ENCODE measurements around the gene PDE7B. TPM values are rescaled to one million over a fixed set of nuclear protein-coding genes. Genes with fewer than 3 reads are reported as not detected.

PDE7B gene
- total and polyA plus RNA-seq, 2 of the 4 experiments (the other 2 are of a cell fraction), result 7.8 to 12.4 TPM

DNA sequence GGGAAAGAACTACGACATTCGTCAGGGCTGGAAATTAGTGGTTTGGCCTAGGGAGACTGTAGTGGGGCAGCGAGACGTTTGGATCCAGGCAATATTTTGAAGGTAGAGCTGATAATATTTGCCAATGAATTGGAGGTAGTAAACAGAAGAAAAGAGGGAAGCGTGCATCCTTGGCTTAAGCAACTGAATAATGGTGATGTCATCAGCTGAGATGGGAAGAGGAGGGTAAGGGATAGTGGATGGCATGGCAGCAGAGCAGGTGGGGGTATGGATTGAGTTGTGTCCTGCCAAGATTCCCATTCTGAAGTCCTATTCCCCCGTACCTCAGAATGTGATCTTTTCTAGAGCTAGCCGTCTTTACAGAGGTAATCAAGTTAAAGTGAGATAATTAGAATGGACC is 119.2 kb downstream of the PDE7B start:
- BruUV-seq (replicated peaks), result no TSS peak
- H4K8ac ChIP-seq (ENCODE audit: low read depth in 2 of 2, low read length in 2 of 2), result no peak overlapping the region
- CTCF ChIA-PET, result no interaction called here

More for the DNA sequence above, 119.2 kb downstream of the PDE7B start:
- Histone ChIP-seq H2BK5ac (ENCODE audit: low read depth, low read length, poor library complexity, severe bottlenecking) (no peak overlapping the region), H3K27ac (ENCODE audit: insufficient read depth, low read length) (no peak overlapping the region), H3K18ac (ENCODE audit: low read depth, low read length) (no peak overlapping the region), H2BK20ac (ENCODE audit: low read depth, low read length) (no peak overlapping the region), H2AK5ac (ENCODE audit: low read depth, low read length) (no peak overlapping the region), H2BK15ac (ENCODE audit: low read depth, low read length) (no peak overlapping the region), H2AFZ (replicated peaks; ENCODE audit: low read length, poor library complexity) (no peak overlapping the region), H3K4me3 (ENCODE audit: insufficient read depth, low read depth, low read length) (no peak overlapping the region), H3K9me1 (ENCODE audit: insufficient read depth, low read length) (peaks cover 3% of the 10 kb centered on the region; the same call in 1 of the 2 replicates), H3K56ac (ENCODE audit: extremely low read depth, insufficient read depth, low read length) (no peak overlapping the region), H3K4me1 (ENCODE audit: control insufficient read depth, insufficient read depth, low read length) (peaks cover 2% of the 10 kb centered on the region; the same call in 1 of the 2 replicates), H3K14ac (replicated peaks; ENCODE audit: low read depth, low read length) (no peak overlapping the region), H3K4me2 (ENCODE audit: low read depth, low read length) (no peak overlapping the region), H4K20me1 (ENCODE audit: insufficient read depth, low read length) (no peaks in the 10 kb centered on the region), H2BK120ac (ENCODE audit: low read depth, low read length) (no peak overlapping the region), H2AK9ac (replicated peaks; ENCODE audit: low read depth, low read length, poor library complexity) (no peak overlapping the region), H3K27me3 (ENCODE audit: control insufficient read depth, insufficient read depth, low read length) (no peaks in the 10 kb centered on the region), H4K91ac (ENCODE audit: insufficient read depth, low read depth, low read length) (no peak overlapping the region), H3K9ac (ENCODE audit: low read depth, low read length) (no peak overlapping the region), H3K23ac (ENCODE audit: low read depth, low read length) (no peak overlapping the region), H3K9me3 (ENCODE audit: control insufficient read depth, insufficient read depth, low read length) (no peaks in the 10 kb centered on the region), H4K5ac (ENCODE audit: low read depth, low read length) (no peak overlapping the region), H3K79me1 (ENCODE audit: low read depth in 1 of 2, low read length in 2 of 2) (peaks cover 2 to 6% of the 10 kb centered on the region in 2 experiments; a peak in 3 of 4 replicates), H3K36me3 (ENCODE audit: control insufficient read depth, insufficient read depth, low read length) (peaks cover 4% of the 10 kb centered on the region; the same call in 1 of the 2 replicates), H3K4ac (ENCODE audit: low read depth, low read length) (no peak overlapping the region)
- DNase-seq, result no peak
- intact Hi-C loops (cut with micrococcal nuclease) (no loop called here), in situ Hi-C loops (cut with MboI; ENCODE audit: low sequenced_read_pairs) (no loop called here), dilution Hi-C loops (cut with HindIII; ENCODE audit: low sequenced_read_pairs, unreplicated experiment) (no loop called here)
- POLR2A ChIA-PET (ENCODE audit: unreplicated experiment), result no interaction called here
- 100% methylated on average over 5 of the region's 7 CpGs; no CpG with 5 or more reads in 1 of the 2 experiments for WGBS, 2 experiments (ENCODE audit: extremely low coverage in 2 of 2, insufficient read length in 1 of 2)
- ATAC-seq (ENCODE audit: low read depth), result no peak
- TF ChIP-seq RCOR1 (IDR thresholded peaks at IDR 0.05; ENCODE audit: insufficient replicate concordance, low read length), result no peak
- TF ChIP-seq SMC3 (IDR thresholded peaks at IDR 0.05; ENCODE audit: low read depth, low read length), result no peak
- TF ChIP-seq, protein P1, sequence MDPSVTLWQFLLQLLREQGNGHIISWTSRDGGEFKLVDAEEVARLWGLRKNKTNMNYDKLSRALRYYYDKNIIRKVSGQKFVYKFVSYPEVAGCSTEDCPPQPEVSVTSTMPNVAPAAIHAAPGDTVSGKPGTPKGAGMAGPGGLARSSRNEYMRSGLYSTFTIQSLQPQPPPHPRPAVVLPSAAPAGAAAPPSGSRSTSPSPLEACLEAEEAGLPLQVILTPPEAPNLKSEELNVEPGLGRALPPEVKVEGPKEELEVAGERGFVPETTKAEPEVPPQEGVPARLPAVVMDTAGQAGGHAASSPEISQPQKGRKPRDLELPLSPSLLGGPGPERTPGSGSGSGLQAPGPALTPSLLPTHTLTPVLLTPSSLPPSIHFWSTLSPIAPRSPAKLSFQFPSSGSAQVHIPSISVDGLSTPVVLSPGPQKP (IDR thresholded peaks at IDR 0.05; ENCODE audit: borderline replicate concordance, low read depth, low read length), result no peak
- TF ChIP-seq RFX5 (IDR thresholded peaks at IDR 0.05; ENCODE audit: low read depth, low read length), result no peak
- no peak for TF ChIP-seq MXI1 (IDR thresholded peaks at IDR 0.05; ENCODE audit: borderline replicate concordance, low read depth, low read length)
- TF ChIP-seq MAZ (IDR thresholded peaks at IDR 0.05; ENCODE audit: borderline replicate concordance, low read depth, low read length), result no peak
- no peak for TF ChIP-seq CEBPB (IDR thresholded peaks at IDR 0.05; ENCODE audit: low read depth, low read length)
- no peak for TF ChIP-seq POLR2A (IDR thresholded peaks at IDR 0.05; ENCODE audit: low read depth, low read length)
- TF ChIP-seq RAD21 (IDR thresholded peaks at IDR 0.05; ENCODE audit: low read length), result no peak
- TF ChIP-seq, protein P2, sequence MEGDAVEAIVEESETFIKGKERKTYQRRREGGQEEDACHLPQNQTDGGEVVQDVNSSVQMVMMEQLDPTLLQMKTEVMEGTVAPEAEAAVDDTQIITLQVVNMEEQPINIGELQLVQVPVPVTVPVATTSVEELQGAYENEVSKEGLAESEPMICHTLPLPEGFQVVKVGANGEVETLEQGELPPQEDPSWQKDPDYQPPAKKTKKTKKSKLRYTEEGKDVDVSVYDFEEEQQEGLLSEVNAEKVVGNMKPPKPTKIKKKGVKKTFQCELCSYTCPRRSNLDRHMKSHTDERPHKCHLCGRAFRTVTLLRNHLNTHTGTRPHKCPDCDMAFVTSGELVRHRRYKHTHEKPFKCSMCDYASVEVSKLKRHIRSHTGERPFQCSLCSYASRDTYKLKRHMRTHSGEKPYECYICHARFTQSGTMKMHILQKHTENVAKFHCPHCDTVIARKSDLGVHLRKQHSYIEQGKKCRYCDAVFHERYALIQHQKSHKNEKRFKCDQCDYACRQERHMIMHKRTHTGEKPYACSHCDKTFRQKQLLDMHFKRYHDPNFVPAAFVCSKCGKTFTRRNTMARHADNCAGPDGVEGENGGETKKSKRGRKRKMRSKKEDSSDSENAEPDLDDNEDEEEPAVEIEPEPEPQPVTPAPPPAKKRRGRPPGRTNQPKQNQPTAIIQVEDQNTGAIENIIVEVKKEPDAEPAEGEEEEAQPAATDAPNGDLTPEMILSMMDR (conservative IDR thresholded peaks at IDR 0.05; ENCODE audit: low read depth, low read length), result no peak
- TF ChIP-seq MAFK (IDR thresholded peaks at IDR 0.05; ENCODE audit: low read depth, low read length), result no peak
- no peak for TF ChIP-seq CHD1 (IDR thresholded peaks at IDR 0.05; ENCODE audit: low read depth, low read length)
